K562 (cell line): ENCODE measurements around the gene DIS3L2. TPM values are rescaled to one million over a fixed set of nuclear protein-coding genes. Genes with fewer than 3 reads are reported as not detected.

ENCODE experiments used
- ATAC-seq: fragments of 200-7000 bp; cut with Tn5 transposase; 3 replicates; pipeline ENCODE4 v1.9.1; 2020; ENCODE audit warnings: moderate library complexity
- BruUV-seq: library from RNA; stranded (reverse); fragments of 400-500 nt; replicated peaks from 2 replicates; lab custom pipeline; 2021; lab: Mats Ljungman, UMichigan
- CTCF ChIA-PET: fragments of 300-600 bp; formaldehyde crosslinking; extraction: SDS; loops from one replicate; lab custom pipeline; 2021; ENCODE audit warnings: low intra/inter-chr PET ratio; lab: Yijun Ruan, JAX
- POLR2A ChIA-PET: fragments of 300-600, 350-650 bp; sonication (Branson Sonifier 250); formaldehyde crosslinking; extraction: SDS; loops from one replicate; lab custom pipeline; 2021; ENCODE audit warnings: antibody characterized with exemption, inconsistent platforms; lab: Yijun Ruan, JAX
- DNase-seq, 4 experiments: peaks; one replicate each; pipeline versions ENCODE4 v3.0.0 to v3.0.0-alpha.2; 2011 to 2018; ENCODE audit warnings: low spot score in 3 of 4, mixed read lengths in 3 of 4; ENCODE audit errors: extremely low read depth in 1 of 4
- FAIRE-seq: peaks from 2 replicates; lab custom pipeline; 2011; peaks lifted over from hg19 to GRCh38; lab: Jason Lieb, UNC
- H2AFZ ChIP-seq: 2 replicates; pipeline ENCODE4 v1.6.0; 2011; ENCODE audit warnings: low read depth, low read length, control low read depth, inconsistent platforms
- H3K27ac ChIP-seq: fragments of 200-600 bp; 3 replicates; pipeline ENCODE4 v1.8.0; 2011; ENCODE audit warnings: low read depth, mild to moderate bottlenecking, control low read depth, inconsistent platforms, low read length, moderate library complexity, mixed read lengths; ENCODE audit errors: extremely low read depth
- H3K27me3 ChIP-seq, 2 experiments: fragments of 300-600 bp in 1 of 2; 2 replicates in 1 of 2; 3 replicates in 1 of 2; pipeline versions ENCODE4 v1.6.0 to v1.8.0; 2011; ENCODE audit warnings: inconsistent platforms in 2 of 2, low read length in 2 of 2, mild to moderate bottlenecking in 1 of 2, mixed read lengths in 1 of 2, moderate library complexity in 1 of 2; ENCODE audit not compliant: control insufficient read depth in 2 of 2, insufficient read depth in 2 of 2
- H3K36me3 ChIP-seq: fragments of 300-600 bp; 3 replicates; pipeline ENCODE4 v1.8.0; 2011; ENCODE audit warnings: mild to moderate bottlenecking, low read length, inconsistent platforms; ENCODE audit not compliant: control insufficient read depth, insufficient read depth
- H3K4me1 ChIP-seq, 2 experiments: fragments of 200-600 bp in 1 of 2; replicated peaks in 1 of 2; 2 replicates in 1 of 2; 3 replicates in 1 of 2; pipeline versions ENCODE4 v1.5.1 to v1.8.0; 2011; ENCODE audit warnings: inconsistent platforms in 2 of 2, low read length in 2 of 2, mild to moderate bottlenecking in 1 of 2, mixed read lengths in 1 of 2, moderate library complexity in 1 of 2; ENCODE audit not compliant: control insufficient read depth in 2 of 2, insufficient read depth in 2 of 2
- H3K4me2 ChIP-seq: 2 replicates; pipeline ENCODE4 v1.6.1; 2011; ENCODE audit warnings: low read length, control low read depth, inconsistent platforms, mixed read lengths; ENCODE audit not compliant: insufficient read depth
- H3K4me3 ChIP-seq: fragments of 200-600 bp; sonication (generic), shearing (Covaris generic); 2 replicates; pipeline ENCODE4 v1.5.1; 2016; ENCODE audit warnings: control low read depth, inconsistent platforms
- H3K79me2 ChIP-seq: fragments of 200-600 bp; 3 replicates; pipeline ENCODE4 v1.8.0; 2011; ENCODE audit warnings: low read length, inconsistent platforms; ENCODE audit not compliant: control insufficient read depth, insufficient read depth
- H3K9ac ChIP-seq, 2 experiments: 2 replicates each; pipeline versions ENCODE4 v1.6.0 to v1.6.1; 2011; ENCODE audit warnings: low read depth in 2 of 2, low read length in 2 of 2, control low read depth in 1 of 2, inconsistent platforms in 1 of 2, mild to moderate bottlenecking in 1 of 2, mixed read lengths in 1 of 2; ENCODE audit not compliant: insufficient read depth in 1 of 2
- H3K9me1 ChIP-seq: one replicate; pipeline ENCODE4 v1.6.0; 2011; ENCODE audit warnings: inconsistent platforms, mild to moderate bottlenecking, low read length, moderate library complexity; ENCODE audit not compliant: control insufficient read depth, insufficient read depth
- H3K9me3 ChIP-seq: replicated peaks from 2 replicates; pipeline ENCODE4 v1.5.1; 2011; ENCODE audit warnings: low read depth, low read length, inconsistent platforms; ENCODE audit not compliant: control insufficient read depth, insufficient read depth
- H4K20me1 ChIP-seq: replicated peaks from 2 replicates; pipeline ENCODE4 v1.6.1; 2011; ENCODE audit warnings: low read length, inconsistent platforms, mixed read lengths; ENCODE audit not compliant: control insufficient read depth, insufficient read depth
- C11orf30 ChIP-seq: fragments of 450-650 bp; IDR thresholded peaks from 2 replicates; pipeline ENCODE4 v1.6.1; 2016; ENCODE audit warnings: low read depth, mild to moderate bottlenecking
- HMBOX1 ChIP-seq: sonication (generic); IDR thresholded peaks from 2 replicates; pipeline ENCODE4 v1.6.1; 2016
- MAFF ChIP-seq: IDR thresholded peaks from 2 replicates; pipeline ENCODE4 v1.6.1; 2012; ENCODE audit warnings: low read length, improper control_type of control experiment
- MECOM ChIP-seq: fragments of 250-450 bp; sonication (Bioruptor Pico); IDR thresholded peaks from 2 replicates; pipeline ENCODE4 v1.8.0; 2022; ENCODE audit warnings: inconsistent platforms
- MEIS2 ChIP-seq: fragments of 450-650 bp; IDR thresholded peaks from 2 replicates; pipeline ENCODE4 v1.6.1; 2014; ENCODE audit warnings: mild to moderate bottlenecking; ENCODE audit not compliant: partially characterized antibody
- NR2C2 ChIP-seq, 2 experiments: fragments of 200-800 bp in 1 of 2; sonication (Bioruptor generic) in 1 of 2; sonication (generic) in 1 of 2; formaldehyde crosslinking in 1 of 2; IDR thresholded peaks; 2 replicates each; pipeline versions ENCODE4 v1.6.1 to v1.8.0; 2016 to 2022; ENCODE audit warnings: mild to moderate bottlenecking in 1 of 2, missing compliant biosample characterization in 1 of 2, missing genetic modification characterization in 1 of 2, missing genetic modification reagents in 1 of 2
- PRPF4 ChIP-seq: fragments of 200-400 bp; formaldehyde crosslinking; IDR thresholded peaks from one replicate; pipeline ENCODE4 v1.6.1; 2017; ENCODE audit warnings: low read length, low read depth, mild to moderate bottlenecking; ENCODE audit not compliant: insufficient read depth, poor library complexity, severe bottlenecking
- WHSC1 ChIP-seq: IDR thresholded peaks from one replicate; pipeline ENCODE4 v1.6.1; 2012; ENCODE audit warnings: low read length, control low read depth, inconsistent platforms
- ZNF316 ChIP-seq: fragments of 450-650 bp; IDR thresholded peaks from 2 replicates; pipeline ENCODE4 v1.6.1; 2016
- WGBS: fragments of 100-300 bp; shearing (Covaris generic); methylation state at CpG from one replicate; pipeline ENCODE4 v1.1.6; 2016; ENCODE audit warnings: low coverage, mixed read lengths; ENCODE audit not compliant: insufficient coverage; ENCODE audit errors: missing lambda C conversion rate; 5-methylcytosine and 5-hydroxymethylcytosine counted together
- in situ Hi-C: fragments of 300-500 bp; cut with MboI; formaldehyde crosslinking; loops from 4 replicates; pipeline ENCODE4 v1.15.0; 2018; ENCODE audit warnings: inconsistent platforms, mixed read lengths
- intact Hi-C: fragments of 100-400 bp; cut with micrococcal nuclease; formaldehyde crosslinking; loops from 2 replicates; pipeline ENCODE4 v1.14.2; 2022
- polyA plus RNA-seq, 8 experiments: library from polyadenylated mRNA; depleted of rRNA in 4 of 8; stranded (reverse) in 5 of 8; unstranded in 3 of 8; fragments of >200 nt; fragmentation: Nextera tagmentation in 2 of 8; fragmentation: Illumina TruSeq in 1 of 8; extraction: Ambion mirVana in 2 of 8; extraction: Trizol in 1 of 8; gene quantifications; 2 replicates each; pipeline versions ENCODE4 v1.2.1 to v1.2.3, GENCODE V29; 2011 to 2014; ENCODE audit warnings: inconsistent platforms in 1 of 8, missing spikeins in 1 of 8
- total RNA-seq, 7 experiments: library from RNA; depleted of rRNA in 6 of 7; stranded (reverse); fragments of >200 nt in 6 of 7; fragmentation: Illumina TruSeq in 2 of 7; extraction: Trizol in 2 of 7; gene quantifications; 2 replicates each; pipeline versions ENCODE4 v1.2.1 to v1.2.3, GENCODE V29; 2011 to 2021; ENCODE audit warnings: low replicate concordance in 1 of 7

The DIS3L2 gene
- total and polyA plus RNA-seq, 9 of the 15 experiments (the other 6 are each of a cell fraction or from before 2014, with no cell fraction given) = 1.5 to 19.2 (median 11.2) TPM

- intact Hi-C loops (no loop called here), in situ Hi-C loops (no loop called here)
- no peak overlapping the region for H3K9ac ChIP-seq
- H3K27me3 ChIP-seq = no peaks in the 10 kb centered on the region
- WGBS = 45% methylated on average over 2 of the region's 3 CpGs
- TF ChIP-seq MAFF (peak; percentile 21; the same call in 1 of the 2 replicates), ZNF316 (peak; percentile 70), C11orf30 (peak; percentile 58), WHSC1 (no peak)
- H3K79me2 ChIP-seq = no peaks in the 10 kb centered on the region
- no peaks in the 10 kb centered on the region for H3K9me3 ChIP-seq
- H3K9me1 ChIP-seq = no peaks in the 10 kb centered on the region
- CTCF ChIA-PET = interaction anchor here (0.7 kb wide), 1 partner anchor 232 kb away, joined by 3 read pairs; no protein-coding TSS in a partner anchor
- FAIRE-seq (no peak), DNase-seq (no peak), ATAC-seq (no peak)
- no peaks in the 10 kb centered on the region for H4K20me1 ChIP-seq
- no peak overlapping the region for H3K4me3 ChIP-seq
- no peak overlapping the region for H3K4me2 ChIP-seq
- no peaks in the 10 kb centered on the region for H3K36me3 ChIP-seq
- no peak overlapping the region for H2AFZ ChIP-seq
- POLR2A ChIA-PET = no interaction called here
- BruUV-seq = no TSS peak
- H3K4me1 ChIP-seq = no peaks in the 10 kb centered on the region; a peak in 1 of 5 replicates
- H3K27ac ChIP-seq = no peak overlapping the region
These were observed 176.0 kb downstream of the DIS3L2 start for GRCh38 chr2:232137356-232138147.

DNA sequence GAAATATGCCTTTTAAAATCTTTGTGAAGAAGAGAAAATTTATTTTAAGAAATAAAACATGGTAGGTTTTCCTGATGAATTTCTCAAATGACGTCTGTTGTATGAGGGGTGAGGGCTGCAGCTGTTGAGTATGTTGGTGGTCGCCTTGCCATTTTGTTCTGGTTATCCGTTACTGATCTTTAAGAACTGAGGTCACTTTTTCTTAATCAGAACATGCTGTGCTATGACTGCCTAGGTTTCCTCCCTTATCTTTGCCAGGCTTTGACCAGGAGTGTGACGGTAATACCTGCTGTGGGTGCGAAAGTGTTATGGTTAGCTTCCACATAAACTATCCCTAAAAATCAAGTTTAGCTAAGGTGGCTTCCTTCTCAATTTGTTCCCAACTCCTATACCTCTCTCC is 176.9 kb downstream of the DIS3L2 start:
- intact Hi-C loops = no loop called here

More for the DNA sequence above, 176.9 kb downstream of the DIS3L2 start:
- Histone ChIP-seq H3K9me1 (no peaks in the 10 kb centered on the region), H3K27ac (no peak overlapping the region), H3K27me3 (no peaks in the 10 kb centered on the region), H3K4me1 (no peaks in the 10 kb centered on the region; a peak in 1 of 5 replicates), H3K36me3 (no peaks in the 10 kb centered on the region), H3K79me2 (no peaks in the 10 kb centered on the region), H4K20me1 (no peaks in the 10 kb centered on the region), H2AFZ (no peak overlapping the region), H3K9ac (no peak overlapping the region), H3K4me3 (no peak overlapping the region), H3K4me2 (no peak overlapping the region), H3K9me3 (no peaks in the 10 kb centered on the region)
- DNase-seq (no peak), ATAC-seq (no peak), FAIRE-seq (no peak)
- BruUV-seq = no TSS peak
- in situ Hi-C loops = no loop called here
- TF ChIP-seq NR2C2 (CRISPR knock-in tag; IDR thresholded peaks at IDR 0.05) (no peak), NR2C2 (tag; IDR thresholded peaks at IDR 0.05) (no peak), MECOM (CRISPR knock-in tag) (no peak), HMBOX1 (no peak), PRPF4 (no peak), MEIS2 (no peak)
- POLR2A ChIA-PET = no interaction called here
- CTCF ChIA-PET = interaction anchor here (0.6 to 0.7 kb wide), 2 partner anchors 233 to 249 kb away, joined by 3 read pairs; no protein-coding TSS in a partner anchor
- whole genome bisulfite sequencing = 67% methylated on average over 5 of the region's 5 CpGs
